PFSK-1 (cell line): ENCODE measurements around the gene RASSF1.

Source experiments
- FOXP2 ChIP-seq: optimal IDR thresholded peaks from 2 replicates; pipeline ENCODE3; 2011; ENCODE audit warnings: borderline replicate concordance, control low read depth, inconsistent platforms; ENCODE audit not compliant: insufficient read depth; ENCODE audit errors: extremely low read length, extremely low read depth
- POLR2AphosphoS5 ChIP-seq: IDR thresholded peaks from 2 replicates; pipeline ENCODE4 v1.6.1; 2012; ENCODE audit warnings: low read depth, mild to moderate bottlenecking, control low read depth, low read length, moderate library complexity
- REST ChIP-seq, 2 experiments: IDR thresholded peaks; 2 replicates each; pipeline versions ENCODE4 v1.6.1 to v1.8.0; 2011 to 2012; ENCODE audit warnings: low read depth in 2 of 2, low read length in 2 of 2, control low read depth in 1 of 2, inconsistent platforms in 1 of 2, mild to moderate bottlenecking in 1 of 2, moderate library complexity in 1 of 2; ENCODE audit not compliant: insufficient read depth in 1 of 2
- SIN3A ChIP-seq: IDR thresholded peaks from 2 replicates; pipeline ENCODE4 v1.6.1; 2012; ENCODE audit warnings: mild to moderate bottlenecking, low read length, moderate library complexity, borderline replicate concordance; ENCODE audit not compliant: insufficient read depth
- TAF1 ChIP-seq: IDR thresholded peaks from 2 replicates; pipeline ENCODE4 v1.6.1; 2012; ENCODE audit warnings: low read length, control low read depth, borderline replicate concordance; ENCODE audit not compliant: insufficient read depth

DNA sequence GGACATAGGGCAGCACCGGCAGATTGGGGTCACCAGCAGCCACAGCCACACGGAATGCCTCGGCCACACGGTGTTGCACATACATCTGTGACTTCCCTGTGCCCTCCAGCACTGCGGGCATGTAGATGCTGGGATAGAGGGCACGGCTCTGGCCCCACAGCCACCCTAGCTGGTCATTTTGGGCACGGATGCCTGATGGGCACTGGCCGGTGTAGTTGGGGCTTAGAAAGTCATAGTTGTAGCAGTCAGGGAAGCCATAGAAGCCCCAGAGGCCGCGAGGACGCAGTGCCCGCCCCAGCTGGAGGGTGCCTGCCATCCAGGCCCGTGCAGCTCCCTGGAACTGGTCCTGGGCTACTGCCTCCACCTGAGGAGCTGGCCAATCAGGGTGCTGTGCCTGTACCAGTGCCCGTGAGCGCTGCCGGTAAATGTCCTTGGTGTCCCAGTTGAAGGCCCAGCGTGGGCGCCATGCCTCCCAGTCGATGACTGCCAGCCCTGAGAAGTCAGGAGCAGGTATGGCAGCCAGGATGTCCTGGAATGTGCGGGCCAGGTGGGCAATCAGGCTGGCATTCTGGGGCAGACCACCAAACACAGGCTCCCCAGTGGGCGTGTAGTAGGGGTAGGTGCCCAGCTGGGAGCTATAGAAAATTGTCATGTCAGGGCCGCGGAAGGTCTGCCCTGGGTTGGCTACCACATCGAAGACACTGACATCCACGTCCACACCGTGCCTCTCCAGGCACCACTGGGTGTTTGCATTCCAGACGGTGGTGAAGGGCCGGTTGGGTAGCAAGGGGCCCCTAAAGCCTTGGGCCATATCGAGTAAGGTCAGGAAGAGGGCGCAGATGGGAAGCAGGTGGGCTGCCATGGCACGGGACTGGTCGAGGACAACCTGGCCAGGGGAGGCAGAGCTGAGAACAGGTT is 38.3 kb downstream of the RASSF1 start:
- no peak for TF ChIP-seq REST (IDR thresholded peaks at IDR 0.05; ENCODE audit: insufficient read depth in 1 of 2, low read depth in 2 of 2, low read length in 2 of 2)
- TF ChIP-seq SIN3A, result no peak
- TF ChIP-seq POLR2AphosphoS5, result no peak
- TF ChIP-seq TAF1, result no peak
- no peak for TF ChIP-seq FOXP2
